Measurements from ENCODE around the gene COL4A3. TPM values are rescaled to one million over a fixed set of nuclear protein-coding genes. Genes with fewer than 3 reads are reported as not detected.

The COL4A3 gene
- polyA plus RNA-seq, 2 of the 4 experiments (the other 2 are of a cell fraction), result 1.8 to 6.8 TPM

GRCh38 chr2:227230151-227230550, 65.7 kb downstream of the COL4A3 start (continued):
- TF ChIP-seq ELK1 (IDR thresholded peaks at IDR 0.05; ENCODE audit: low read depth, low read length) (no peak), POLR2AphosphoS2 (conservative IDR thresholded peaks at IDR 0.05; ENCODE audit: low read length) (no peak), TP53 (CRISPR knock-in tag; IDR thresholded peaks at IDR 0.05) (no peak), KDM1A (IDR thresholded peaks at IDR 0.05; ENCODE audit: low read depth) (no peak), MAX (IDR thresholded peaks at IDR 0.05) (no peak), BHLHE40 (IDR thresholded peaks at IDR 0.05; ENCODE audit: low read depth, low read length) (no peak), CEBPB (IDR thresholded peaks at IDR 0.05) (no peak), E2F6 (IDR thresholded peaks at IDR 0.05; ENCODE audit: borderline replicate concordance, low read depth) (no peak), CBX2 (IDR thresholded peaks at IDR 0.05; ENCODE audit: borderline replicate concordance, low read depth) (no peak)

GRCh38 chr2:227234429-227234828, 70.0 kb downstream of the COL4A3 start:
- WGBS (ENCODE audit: missing lambda C conversion rate), result 82% methylated on average over 2 of the region's 2 CpGs
- ChIA-PET POLR2A (no interaction called here), CTCF (no interaction called here)
- Histone ChIP-seq H3K4me2 (no peak overlapping the region), H3K4me3 (no peak overlapping the region), H3K4me1 (peaks cover 14% of the 10 kb centered on the region; the same call in 2 of the 3 replicates), H3K9me3 (no peaks in the 10 kb centered on the region), H3K27ac (no peak overlapping the region)
- DNase-seq (ENCODE audit: low read depth in 1 of 2, low spot score in 1 of 2) (no peak), FAIRE-seq (no peak), ATAC-seq (no peak)
- TF ChIP-seq EP300 (IDR thresholded peaks at IDR 0.05), result no peak
- TF ChIP-seq ESRRA (IDR thresholded peaks at IDR 0.05; ENCODE audit: borderline replicate concordance, low read length), result no peak
- TF ChIP-seq MAX (IDR thresholded peaks at IDR 0.05), result no peak
- no peak for TF ChIP-seq SREBF2 (IDR thresholded peaks at IDR 0.05)
- no peak for TF ChIP-seq CTCF (IDR thresholded peaks at IDR 0.05)
- no peak for TF ChIP-seq RNF2 (IDR thresholded peaks at IDR 0.05; ENCODE audit: borderline replicate concordance, low read depth)
- TF ChIP-seq NFE2L2 (conservative IDR thresholded peaks at IDR 0.05; ENCODE audit: low read length), result no peak
- TF ChIP-seq NR3C1 (IDR thresholded peaks at IDR 0.05), result no peak
- no peak for TF ChIP-seq HEYL (CRISPR knock-in tag; IDR thresholded peaks at IDR 0.05)
- TF ChIP-seq BCL3 (IDR thresholded peaks at IDR 0.05), result no peak
- no peak for TF ChIP-seq CBX8 (IDR thresholded peaks at IDR 0.05)
- TF ChIP-seq TFCP2L1 (CRISPR knock-in tag; IDR thresholded peaks at IDR 0.05), result no peak
- TF ChIP-seq EHMT2 (IDR thresholded peaks at IDR 0.05; ENCODE audit: low read depth), result no peak
- no peak for TF ChIP-seq HDAC2 (IDR thresholded peaks at IDR 0.05)
- no peak for TF ChIP-seq CHD2 (IDR thresholded peaks at IDR 0.05; ENCODE audit: low read length, partially characterized antibody)
- TF ChIP-seq RARB (CRISPR knock-in tag; IDR thresholded peaks at IDR 0.05), result no peak
- TF ChIP-seq PHF8 (IDR thresholded peaks at IDR 0.05; ENCODE audit: borderline replicate concordance, low read depth), result no peak
- TF ChIP-seq HES2 (IDR thresholded peaks at IDR 0.05), result no peak
- TF ChIP-seq KDM1A (IDR thresholded peaks at IDR 0.05; ENCODE audit: low read depth), result no peak
- TF ChIP-seq ZNF302 (CRISPR knock-in tag; IDR thresholded peaks at IDR 0.05), result no peak
